IPS DF 4.7 (cell line): ENCODE measurements around the gene NLRP12.
"Not testable (repeated sequence)": the region's sequence is repeated elsewhere in the genome, so short reads cannot be mapped to it uniquely, and the experiment has no call there.

Experiments
- DNase-seq: peaks from one replicate; pipeline ENCODE4 v3.0.0-alpha.2; 2013; ENCODE audit warnings: low spot score; ENCODE audit errors: extremely low read depth

Gene NLRP12

GRCh38 chr19:53840241-53840640, 16.1 kb upstream of the NLRP12 start:
- DNase-seq = not testable (repeated sequence)

- DNase-seq = not testable (repeated sequence)
These were observed 14.3 kb upstream of the NLRP12 start for GRCh38 chr19:53838446-53838845.

- not testable (repeated sequence) for DNase-seq
These were observed 8.7 kb upstream of the NLRP12 start for GRCh38 chr19:53832861-53833260.

- no peak for DNase-seq
These were observed 4.4 kb upstream of the NLRP12 start for GRCh38 chr19:53828531-53828930.

GRCh38 chr19:53826876-53827275, 2.8 kb upstream of the NLRP12 start:
- DNase-seq = no peak

GRCh38 chr19:53823380-53824120, 564 bp downstream of the NLRP12 start:
- no peak for DNase-seq

- DNase-seq = no peak
These were observed 4.3 kb downstream of the NLRP12 start for GRCh38 chr19:53819861-53820260.

- no peak for DNase-seq
These were observed 5.4 kb downstream of the NLRP12 start for GRCh38 chr19:53818756-53819155.

- no peak for DNase-seq
These were observed 10.1 kb downstream of the NLRP12 start for GRCh38 chr19:53813996-53814395.

GRCh38 chr19:53812335-53812734, 11.8 kb downstream of the NLRP12 start:
- no peak for DNase-seq

- no peak for DNase-seq
These were observed 13.2 kb downstream of the NLRP12 start for GRCh38 chr19:53810891-53811290.

GRCh38 chr19:53810187-53810546, 13.9 kb downstream of the NLRP12 start:
- DNase-seq = no peak

- DNase-seq = no peak
These were observed 14.5 kb downstream of the NLRP12 start for GRCh38 chr19:53809518-53810186.

GRCh38 chr19:53808710-53809125, 15.4 kb downstream of the NLRP12 start:
- DNase-seq = no peak

- no peak for DNase-seq
These were observed 22.9 kb downstream of the NLRP12 start for GRCh38 chr19:53801257-53801656.

- DNase-seq = no peak
These were observed 29.1 kb downstream of the NLRP12 start for GRCh38 chr19:53795019-53795418.

GRCh38 chr19:53792721-53793433, 31.2 kb downstream of the NLRP12 start:
- no peak for DNase-seq

GRCh38 chr19:53789708-53790678, 34.1 kb downstream of the NLRP12 start:
- DNase-seq = no peak

GRCh38 chr19:53787266-53787665, 36.8 kb downstream of the NLRP12 start:
- DNase-seq = no peak

GRCh38 chr19:53786744-53787143, 37.4 kb downstream of the NLRP12 start:
- no peak for DNase-seq

- no peak for DNase-seq
These were observed 38.8 kb downstream of the NLRP12 start for GRCh38 chr19:53785196-53785889.
